ENCODE measurements around the gene LDB3.

Gene LDB3

DNA sequence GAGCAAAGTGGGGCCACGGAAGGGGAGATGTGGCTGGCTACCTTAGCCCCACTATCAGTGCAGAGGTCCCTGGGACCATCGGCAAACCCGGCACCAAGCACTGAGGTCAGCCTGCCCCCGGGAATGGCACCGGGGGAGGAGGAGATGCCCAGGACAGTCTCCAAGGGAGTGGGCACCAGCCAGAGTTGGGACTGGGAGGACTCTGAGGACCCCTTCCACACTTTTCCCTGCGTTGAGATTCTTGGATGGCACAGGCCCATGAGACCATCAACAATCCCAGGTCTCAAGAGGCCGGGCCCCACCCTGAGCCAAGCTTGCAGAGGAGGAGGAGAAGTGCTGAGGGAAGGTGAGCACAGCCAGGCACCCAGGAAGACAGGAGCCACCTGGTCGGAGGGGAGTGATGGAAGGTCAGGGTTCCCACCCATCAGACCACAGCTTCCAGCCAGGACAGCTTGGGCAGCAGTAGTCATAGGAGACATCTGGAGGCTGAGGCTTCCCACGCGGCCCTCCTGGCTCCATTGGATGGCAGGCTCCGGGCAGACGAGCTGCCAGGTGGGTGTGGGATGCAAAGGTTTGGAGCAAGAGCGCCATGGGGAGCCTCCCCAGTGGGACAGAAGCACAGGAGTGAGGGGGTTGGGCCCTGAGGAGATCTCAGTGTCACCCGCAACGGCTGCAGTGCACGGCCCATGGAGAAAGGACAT lies 16.5 kb upstream of the LDB3 start (continued):
- TF ChIP-seq, protein P1, sequence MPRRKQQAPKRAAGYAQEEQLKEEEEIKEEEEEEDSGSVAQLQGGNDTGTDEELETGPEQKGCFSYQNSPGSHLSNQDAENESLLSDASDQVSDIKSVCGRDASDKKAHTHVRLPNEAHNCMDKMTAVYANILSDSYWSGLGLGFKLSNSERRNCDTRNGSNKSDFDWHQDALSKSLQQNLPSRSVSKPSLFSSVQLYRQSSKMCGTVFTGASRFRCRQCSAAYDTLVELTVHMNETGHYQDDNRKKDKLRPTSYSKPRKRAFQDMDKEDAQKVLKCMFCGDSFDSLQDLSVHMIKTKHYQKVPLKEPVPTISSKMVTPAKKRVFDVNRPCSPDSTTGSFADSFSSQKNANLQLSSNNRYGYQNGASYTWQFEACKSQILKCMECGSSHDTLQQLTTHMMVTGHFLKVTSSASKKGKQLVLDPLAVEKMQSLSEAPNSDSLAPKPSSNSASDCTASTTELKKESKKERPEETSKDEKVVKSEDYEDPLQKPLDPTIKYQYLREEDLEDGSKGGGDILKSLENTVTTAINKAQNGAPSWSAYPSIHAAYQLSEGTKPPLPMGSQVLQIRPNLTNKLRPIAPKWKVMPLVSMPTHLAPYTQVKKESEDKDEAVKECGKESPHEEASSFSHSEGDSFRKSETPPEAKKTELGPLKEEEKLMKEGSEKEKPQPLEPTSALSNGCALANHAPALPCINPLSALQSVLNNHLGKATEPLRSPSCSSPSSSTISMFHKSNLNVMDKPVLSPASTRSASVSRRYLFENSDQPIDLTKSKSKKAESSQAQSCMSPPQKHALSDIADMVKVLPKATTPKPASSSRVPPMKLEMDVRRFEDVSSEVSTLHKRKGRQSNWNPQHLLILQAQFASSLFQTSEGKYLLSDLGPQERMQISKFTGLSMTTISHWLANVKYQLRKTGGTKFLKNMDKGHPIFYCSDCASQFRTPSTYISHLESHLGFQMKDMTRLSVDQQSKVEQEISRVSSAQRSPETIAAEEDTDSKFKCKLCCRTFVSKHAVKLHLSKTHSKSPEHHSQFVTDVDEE (CRISPR knock-in tag; IDR thresholded peaks at IDR 0.05): no peak
- no peak for TF ChIP-seq ZFP3 (CRISPR knock-in tag; IDR thresholded peaks at IDR 0.05)

DNA sequence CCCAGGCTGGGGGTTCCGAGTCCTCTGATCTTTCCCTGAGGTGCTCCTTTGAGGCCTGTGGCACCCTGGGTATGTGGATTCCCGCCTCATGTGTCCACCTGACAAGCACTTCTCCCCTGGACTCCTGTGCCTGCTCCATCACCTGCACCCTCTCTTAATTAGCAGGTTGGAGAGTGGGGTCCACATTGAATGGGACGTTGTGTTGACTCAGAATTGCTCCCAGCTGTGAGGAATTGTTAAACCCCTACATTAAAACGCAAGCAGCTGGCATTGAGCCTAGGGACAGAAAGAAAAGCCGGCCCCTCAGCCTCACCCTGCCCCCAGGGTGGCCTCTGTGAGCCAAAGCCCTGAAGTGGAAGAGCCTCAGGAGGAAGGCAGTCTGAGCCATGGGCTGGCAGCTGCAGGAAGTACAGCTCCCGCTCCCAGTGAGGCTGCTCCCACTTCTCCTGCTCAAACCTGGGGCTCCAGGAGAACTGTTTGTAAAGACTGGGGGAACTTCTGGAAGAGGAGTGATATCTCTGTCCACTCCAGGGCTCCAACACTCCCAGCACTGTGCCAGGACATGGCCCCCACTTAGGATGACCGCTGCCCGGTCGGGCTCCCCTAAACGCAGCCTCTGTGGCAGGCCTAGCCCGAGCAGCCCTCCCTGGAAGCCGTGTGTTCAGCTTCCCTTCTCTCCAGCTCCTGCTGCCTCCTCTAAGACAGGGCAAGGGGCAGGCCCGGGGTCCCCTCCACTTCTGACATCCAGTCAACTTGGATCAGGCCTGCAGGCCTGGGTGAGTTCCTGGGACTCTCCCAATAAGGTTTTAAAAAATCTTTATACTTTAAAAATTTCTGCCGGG lies 15.7 kb upstream of the LDB3 start:
- ATAC-seq: no peak
- TF ChIP-seq ZNF70 (CRISPR knock-in tag; IDR thresholded peaks at IDR 0.05): no peak
- TF ChIP-seq SNAI2 (CRISPR knock-in tag; IDR thresholded peaks at IDR 0.05): no peak
- TF ChIP-seq, protein P1 (CRISPR knock-in tag; IDR thresholded peaks at IDR 0.05): no peak
- TF ChIP-seq PPARA (CRISPR knock-in tag; IDR thresholded peaks at IDR 0.05; ENCODE audit: borderline replicate concordance): no peak
- no peak for TF ChIP-seq OSR1 (CRISPR knock-in tag; IDR thresholded peaks at IDR 0.05)
- TF ChIP-seq ISL1 (CRISPR knock-in tag; IDR thresholded peaks at IDR 0.05): no peak
- no peak for TF ChIP-seq ESRRG (CRISPR knock-in tag; IDR thresholded peaks at IDR 0.05)
- no peak for TF ChIP-seq ZNF565 (CRISPR knock-in tag; conservative IDR thresholded peaks at IDR 0.05; ENCODE audit: low read depth)

- TF ChIP-seq, protein P1 (CRISPR knock-in tag; IDR thresholded peaks at IDR 0.05): no peak
- TF ChIP-seq CSDC2 (CRISPR knock-in tag; IDR thresholded peaks at IDR 0.05): no peak
- no peak for TF ChIP-seq CREB5 (CRISPR knock-in tag; IDR thresholded peaks at IDR 0.05; ENCODE audit: low read depth)
- TF ChIP-seq SNAI2 (CRISPR knock-in tag; IDR thresholded peaks at IDR 0.05): no peak
- no peak for TF ChIP-seq RARB (CRISPR knock-in tag; IDR thresholded peaks at IDR 0.05)
- TF ChIP-seq PATZ1 (CRISPR knock-in tag; IDR thresholded peaks at IDR 0.05; ENCODE audit: borderline replicate concordance): no peak
- no peak for TF ChIP-seq ESRRG (CRISPR knock-in tag; IDR thresholded peaks at IDR 0.05)
- no peak for TF ChIP-seq BACH2 (CRISPR knock-in tag; IDR thresholded peaks at IDR 0.05; ENCODE audit: borderline replicate concordance)
- TF ChIP-seq TCF4 (CRISPR knock-in tag; IDR thresholded peaks at IDR 0.05; ENCODE audit: borderline replicate concordance): no peak
- TF ChIP-seq GLIS3 (CRISPR knock-in tag; IDR thresholded peaks at IDR 0.05): no peak
- no peak for TF ChIP-seq ZNF565 (CRISPR knock-in tag; conservative IDR thresholded peaks at IDR 0.05; ENCODE audit: low read depth)
- TF ChIP-seq PPARA (CRISPR knock-in tag; IDR thresholded peaks at IDR 0.05; ENCODE audit: borderline replicate concordance): no peak
- TF ChIP-seq ZFP3 (CRISPR knock-in tag; IDR thresholded peaks at IDR 0.05): no peak
- TF ChIP-seq ZNF8 (CRISPR knock-in tag; IDR thresholded peaks at IDR 0.05): no peak
- TF ChIP-seq ISL1 (CRISPR knock-in tag; IDR thresholded peaks at IDR 0.05): no peak
- no peak for TF ChIP-seq ZFP30 (CRISPR knock-in tag; IDR thresholded peaks at IDR 0.05)
- no peak for TF ChIP-seq ZC3H10 (CRISPR knock-in tag; IDR thresholded peaks at IDR 0.05)
- no peak for TF ChIP-seq CSRNP3 (CRISPR knock-in tag; IDR thresholded peaks at IDR 0.05)
- TF ChIP-seq ZNF70 (CRISPR knock-in tag; IDR thresholded peaks at IDR 0.05): no peak
- ATAC-seq: no peak
Measured at GRCh38 chr10:86653379-86653778, 14.9 kb upstream of the LDB3 start.
